ENCODE data around the gene MED23.

The MED23 gene

GRCh38 chr6:131629651-131630050 lies 1.6 kb upstream of the MED23 start:
- no peak for ATAC-seq
- TF ChIP-seq PATZ1 (CRISPR knock-in tag; IDR thresholded peaks at IDR 0.05; ENCODE audit: borderline replicate concordance) (no peak), CSDC2 (CRISPR knock-in tag; IDR thresholded peaks at IDR 0.05) (no peak), ZNF8 (CRISPR knock-in tag; IDR thresholded peaks at IDR 0.05) (no peak), TCF4 (CRISPR knock-in tag; IDR thresholded peaks at IDR 0.05; ENCODE audit: borderline replicate concordance) (no peak), RARB (CRISPR knock-in tag; IDR thresholded peaks at IDR 0.05) (no peak), ZNF565 (CRISPR knock-in tag; conservative IDR thresholded peaks at IDR 0.05; ENCODE audit: low read depth) (no peak), POU6F1 (CRISPR knock-in tag; IDR thresholded peaks at IDR 0.05; ENCODE audit: borderline replicate concordance, low read depth) (no peak)

GRCh38 chr6:131628726-131629125 lies 684 bp upstream of the MED23 start:
- no peak for ATAC-seq
- TF ChIP-seq ARNTL (CRISPR knock-in tag; IDR thresholded peaks at IDR 0.05; ENCODE audit: borderline replicate concordance, low read depth) (no peak), TCF4 (CRISPR knock-in tag; IDR thresholded peaks at IDR 0.05; ENCODE audit: borderline replicate concordance) (no peak), ZNF565 (CRISPR knock-in tag; conservative IDR thresholded peaks at IDR 0.05; ENCODE audit: low read depth) (no peak), ZFP30 (CRISPR knock-in tag; IDR thresholded peaks at IDR 0.05) (no peak), PPARA (CRISPR knock-in tag; IDR thresholded peaks at IDR 0.05; ENCODE audit: borderline replicate concordance) (no peak), CSDC2 (CRISPR knock-in tag; IDR thresholded peaks at IDR 0.05) (no peak)

- no peak for ATAC-seq
- TF ChIP-seq RARB (CRISPR knock-in tag; IDR thresholded peaks at IDR 0.05) (no peak), BACH2 (CRISPR knock-in tag; IDR thresholded peaks at IDR 0.05; ENCODE audit: borderline replicate concordance) (no peak), OSR1 (CRISPR knock-in tag; IDR thresholded peaks at IDR 0.05) (no peak), PATZ1 (CRISPR knock-in tag; IDR thresholded peaks at IDR 0.05; ENCODE audit: borderline replicate concordance) (no peak), POU6F1 (CRISPR knock-in tag; IDR thresholded peaks at IDR 0.05; ENCODE audit: borderline replicate concordance, low read depth) (no peak), ZNF565 (CRISPR knock-in tag; conservative IDR thresholded peaks at IDR 0.05; ENCODE audit: low read depth) (no peak), ARNTL (CRISPR knock-in tag; IDR thresholded peaks at IDR 0.05; ENCODE audit: borderline replicate concordance, low read depth) (no peak), ZFP30 (CRISPR knock-in tag; IDR thresholded peaks at IDR 0.05) (no peak), SNAI2 (CRISPR knock-in tag; IDR thresholded peaks at IDR 0.05) (no peak), ZFP3 (CRISPR knock-in tag; IDR thresholded peaks at IDR 0.05) (no peak), CREB5 (CRISPR knock-in tag; IDR thresholded peaks at IDR 0.05; ENCODE audit: low read depth) (no peak), ZNF70 (CRISPR knock-in tag; IDR thresholded peaks at IDR 0.05) (no peak), GLIS3 (CRISPR knock-in tag; IDR thresholded peaks at IDR 0.05) (no peak), PPARA (CRISPR knock-in tag; IDR thresholded peaks at IDR 0.05; ENCODE audit: borderline replicate concordance) (no peak), ISL1 (CRISPR knock-in tag; IDR thresholded peaks at IDR 0.05) (no peak)
Observed at GRCh38 chr6:131615275-131615674, 12.8 kb downstream of the MED23 start.

GRCh38 chr6:131613296-131613925 lies 14.6 kb downstream of the MED23 start:
- no peak for ATAC-seq
- no peak for TF ChIP-seq CSDC2 (CRISPR knock-in tag; IDR thresholded peaks at IDR 0.05)
- TF ChIP-seq ISL1 (CRISPR knock-in tag; IDR thresholded peaks at IDR 0.05), result no peak
- TF ChIP-seq TOX (CRISPR knock-in tag; IDR thresholded peaks at IDR 0.05; ENCODE audit: borderline replicate concordance), result no peak
- no peak for TF ChIP-seq ESRRG (CRISPR knock-in tag; IDR thresholded peaks at IDR 0.05)
- no peak for TF ChIP-seq SNAI2 (CRISPR knock-in tag; IDR thresholded peaks at IDR 0.05)
- TF ChIP-seq ZC3H10 (CRISPR knock-in tag; IDR thresholded peaks at IDR 0.05), result no peak
- no peak for TF ChIP-seq POU6F1 (CRISPR knock-in tag; IDR thresholded peaks at IDR 0.05; ENCODE audit: borderline replicate concordance, low read depth)
- no peak for TF ChIP-seq TSHZ2 (CRISPR knock-in tag; IDR thresholded peaks at IDR 0.05)
